GF-D8 (cell line): ENCODE measurements around the gene TTC21A.

Experiments used
- DNase-seq: peaks from one replicate; lab custom pipeline; 2025; lab: John Stamatoyannopoulos, UW

The TTC21A gene

GRCh38 chr3:39137435-39137936, 30.0 kb downstream of the TTC21A start:
- DNase-seq: no peak

DNA sequence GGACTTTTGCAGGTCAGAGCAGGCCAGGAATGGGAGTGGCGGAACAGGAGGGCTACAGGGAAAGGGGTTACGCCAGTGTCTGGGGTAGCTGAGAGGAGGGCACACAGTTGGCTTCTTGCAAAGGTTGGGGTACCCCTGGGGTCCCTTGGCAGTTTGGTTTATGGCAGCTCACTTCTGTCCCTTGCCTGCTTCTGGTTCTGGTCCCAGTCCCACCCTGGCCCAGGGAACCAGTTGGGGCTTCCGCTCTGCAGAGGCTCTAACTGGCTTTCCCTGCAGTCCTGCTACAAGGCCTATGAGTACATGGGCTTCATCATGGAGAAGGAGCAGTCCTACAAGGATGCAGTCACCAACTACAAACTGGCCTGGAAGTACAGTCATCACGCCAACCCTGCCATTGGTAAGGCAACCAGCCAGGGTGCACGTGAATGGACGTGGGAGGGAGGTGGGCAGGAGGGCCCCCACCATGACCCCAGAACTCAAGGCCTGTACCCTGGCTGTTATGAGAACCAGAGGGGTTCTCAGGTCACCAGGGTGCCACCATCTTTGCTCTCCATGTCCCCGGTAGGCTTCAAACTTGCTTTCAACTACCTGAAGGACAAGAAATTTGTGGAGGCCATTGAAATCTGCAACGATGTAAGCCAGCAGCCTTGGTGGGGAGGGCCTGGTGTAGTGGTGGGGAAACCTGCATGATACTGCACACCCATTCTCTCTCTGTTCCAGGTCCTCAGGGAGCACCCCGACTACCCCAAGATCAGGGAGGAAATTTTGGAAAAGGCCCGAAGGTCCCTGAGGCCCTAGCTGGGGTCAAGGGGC, 30.7 kb downstream of the TTC21A start:
- DNase-seq: no peak

DNA sequence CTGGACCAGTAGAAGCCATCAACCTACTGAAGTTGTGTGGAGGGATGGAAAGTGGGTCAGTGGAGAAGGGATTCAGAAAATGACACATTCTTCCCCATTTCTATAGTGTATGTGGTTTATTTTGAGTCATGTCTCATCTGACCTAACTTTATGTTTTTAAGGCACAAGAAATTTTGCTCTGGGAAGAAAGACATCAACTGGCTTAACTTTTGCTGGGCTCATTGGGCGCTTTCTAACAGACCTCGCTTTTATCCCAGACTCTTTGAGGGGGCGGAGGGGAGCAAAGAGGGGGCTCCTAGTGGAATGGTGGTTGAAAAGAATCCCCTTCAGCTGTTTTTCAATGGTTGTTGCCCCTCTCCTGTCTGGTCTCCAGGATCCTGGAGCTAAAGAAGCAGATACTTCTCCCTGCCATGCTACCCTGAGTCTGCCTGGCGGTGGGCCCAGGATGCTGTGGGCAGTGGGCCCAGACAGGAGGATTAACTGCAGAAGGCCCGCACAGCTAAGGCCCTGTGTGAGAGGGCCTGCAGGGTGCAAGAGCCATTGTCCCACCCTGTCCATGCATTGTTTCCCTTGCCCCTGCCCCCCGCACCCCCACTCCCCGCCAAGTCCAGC, 31.4 kb downstream of the TTC21A start:
- no peak for DNase-seq

GRCh38 chr3:39139442-39139841, 32.0 kb downstream of the TTC21A start:
- no peak for DNase-seq

- DNase-seq: no peak
Observed at GRCh38 chr3:39140341-39140971, 33.0 kb downstream of the TTC21A start.

GRCh38 chr3:39141171-39141995, 33.9 kb downstream of the TTC21A start:
- DNase-seq: no peak

DNA sequence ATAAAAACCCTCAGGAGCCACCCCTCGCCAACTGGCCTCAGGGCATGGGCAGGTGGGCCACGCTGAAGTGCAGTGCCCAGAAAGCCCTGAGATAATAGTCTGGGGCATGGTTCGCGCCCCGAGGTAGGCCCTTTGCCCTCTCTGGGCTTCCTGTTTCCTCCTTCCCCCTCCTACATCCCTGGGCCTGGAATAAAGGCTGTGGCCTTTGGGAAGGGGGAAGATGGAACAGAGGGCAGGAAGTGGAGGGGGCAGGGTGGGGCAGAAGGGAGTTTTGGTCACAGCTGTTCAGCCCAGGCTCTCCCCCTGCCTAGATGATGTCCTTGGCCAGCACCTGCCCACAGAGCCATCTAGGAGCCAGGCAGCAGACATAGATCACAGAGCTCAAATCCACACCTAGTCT, 34.6 kb downstream of the TTC21A start:
- no peak for DNase-seq

GRCh38 chr3:39143051-39143885, 35.8 kb downstream of the TTC21A start:
- DNase-seq: no peak

DNA sequence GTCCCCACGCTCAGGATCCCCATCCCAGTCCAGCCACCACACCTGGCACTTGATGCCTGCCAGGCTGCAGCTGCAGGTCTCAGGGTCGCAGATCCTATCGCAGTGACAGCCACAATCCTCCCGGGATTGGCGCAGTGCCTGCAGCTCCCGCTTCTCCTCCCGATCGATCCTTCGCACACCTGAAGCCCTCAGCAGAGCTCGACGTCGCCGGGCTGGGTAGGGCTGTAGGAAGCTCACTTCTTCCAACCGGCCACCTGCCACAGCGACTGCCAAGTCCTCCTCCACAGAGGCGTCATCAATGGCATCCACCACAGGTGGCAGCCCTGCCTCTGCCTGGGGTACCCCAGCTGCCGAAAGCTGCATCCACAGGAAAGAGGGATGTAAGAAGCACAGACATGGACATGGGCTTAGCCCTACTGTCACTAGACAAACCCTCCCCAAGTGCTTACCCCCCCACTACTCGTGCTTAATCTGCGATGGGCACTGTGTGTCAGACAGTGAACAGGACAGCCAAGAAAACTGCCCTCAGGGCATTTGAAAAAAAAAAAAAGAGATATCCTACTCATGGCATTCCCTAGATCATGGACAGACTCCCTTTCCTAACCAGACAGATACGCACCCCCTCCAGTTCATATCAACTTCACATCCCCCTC, 36.7 kb downstream of the TTC21A start:
- DNase-seq: no peak

GRCh38 chr3:39144748-39145380, 37.4 kb downstream of the TTC21A start:
- DNase-seq: no peak

- no peak for DNase-seq
Observed at GRCh38 chr3:39146083-39146501, 38.6 kb downstream of the TTC21A start.

DNA sequence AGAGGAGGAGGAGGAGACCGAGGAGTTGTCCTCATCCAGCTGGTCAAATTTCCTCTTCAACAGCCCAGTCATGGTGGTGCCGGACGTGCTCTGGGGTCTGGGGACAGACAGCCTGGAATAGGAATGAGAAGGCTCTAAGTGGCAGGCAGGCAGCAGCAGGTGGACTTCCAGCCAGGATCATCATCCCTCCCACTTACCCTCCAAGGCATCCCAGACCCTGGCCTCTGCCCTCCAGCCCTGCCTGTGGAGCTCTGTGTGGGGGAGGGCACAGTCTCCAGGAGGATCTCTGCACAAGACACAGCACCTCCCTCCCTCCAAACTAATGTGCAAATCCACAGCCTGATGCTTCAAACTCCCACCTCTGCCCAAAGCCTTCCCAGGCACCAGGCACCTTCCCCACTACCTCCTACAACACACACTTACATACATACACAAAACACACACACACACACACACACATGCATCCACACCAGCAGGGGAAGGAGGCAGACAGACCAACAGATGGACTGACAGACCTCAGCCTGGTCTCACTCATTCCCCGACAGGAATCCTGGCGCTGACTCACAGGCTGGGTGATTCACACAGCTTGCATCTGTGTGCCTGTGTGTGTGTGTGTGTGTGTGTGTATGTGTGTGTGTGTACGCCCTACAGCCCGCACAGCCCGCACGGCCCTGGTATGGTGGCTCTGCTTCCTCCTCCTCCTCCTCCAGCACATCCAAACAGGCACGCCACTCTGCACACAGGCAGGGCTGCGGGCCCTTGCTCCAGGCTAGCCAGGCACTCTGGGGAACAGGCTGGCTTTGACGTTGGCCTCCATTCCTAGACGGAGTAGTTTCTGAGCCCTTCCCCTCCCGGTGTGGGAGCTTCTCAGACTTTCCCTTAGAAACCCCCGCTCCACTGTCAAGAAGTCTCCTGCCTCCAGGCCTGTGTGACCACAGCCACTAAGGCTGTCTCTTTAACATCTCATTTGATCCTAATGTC, 39.4 kb downstream of the TTC21A start:
- peak; percentile 22 for DNase-seq

GRCh38 chr3:39147711-39148434, 40.4 kb downstream of the TTC21A start:
- peak; percentile 58 for DNase-seq

DNA sequence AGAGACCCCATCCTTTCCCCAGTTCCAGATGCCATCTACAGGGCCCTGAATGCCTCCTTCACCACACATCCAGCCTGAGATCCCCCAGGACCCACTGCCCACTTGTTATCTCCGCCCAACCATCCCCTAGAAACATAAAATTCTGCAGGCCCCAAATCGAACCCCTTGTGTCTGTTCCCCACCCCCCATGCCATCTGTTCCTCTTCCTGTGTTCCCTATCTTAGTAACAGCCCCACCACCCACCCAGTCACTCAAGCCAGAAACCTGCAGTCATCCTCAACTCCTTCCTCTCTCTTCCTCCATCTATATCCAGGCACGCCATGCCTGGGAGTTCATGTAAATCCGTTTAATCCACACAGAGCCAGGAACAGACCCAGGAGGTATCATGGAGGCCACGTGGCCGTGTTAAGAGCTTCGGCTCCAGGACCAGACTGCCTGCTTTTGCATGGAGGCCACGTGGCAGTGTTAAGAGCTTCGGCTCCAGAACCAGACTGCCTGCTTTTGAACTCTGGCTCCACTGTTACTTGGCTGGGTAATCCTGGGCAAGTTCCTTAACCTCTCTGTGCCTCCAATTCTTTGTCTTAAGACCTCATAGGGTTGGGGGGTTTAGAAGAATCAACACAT, 41.1 kb downstream of the TTC21A start:
- peak; percentile 32 for DNase-seq

DNA sequence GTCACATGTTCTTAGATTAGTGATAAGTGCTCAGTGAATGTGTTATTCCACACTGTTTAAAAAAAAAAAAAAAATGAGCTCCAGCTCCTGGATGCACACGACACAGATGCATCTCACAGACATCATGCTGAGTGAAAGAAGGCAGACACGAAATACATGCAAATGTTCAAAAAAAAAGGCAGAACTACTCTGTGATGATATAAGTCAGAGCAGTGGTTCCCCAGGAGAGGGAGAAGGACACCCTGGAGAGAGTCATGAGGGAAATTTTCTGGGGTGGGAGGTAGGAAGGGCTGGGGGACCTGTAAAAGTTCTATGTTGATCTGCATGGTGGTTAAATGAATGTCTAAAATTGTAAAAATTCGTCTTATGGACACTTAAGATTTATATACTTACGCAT, 41.6 kb downstream of the TTC21A start:
- no peak for DNase-seq

DNA sequence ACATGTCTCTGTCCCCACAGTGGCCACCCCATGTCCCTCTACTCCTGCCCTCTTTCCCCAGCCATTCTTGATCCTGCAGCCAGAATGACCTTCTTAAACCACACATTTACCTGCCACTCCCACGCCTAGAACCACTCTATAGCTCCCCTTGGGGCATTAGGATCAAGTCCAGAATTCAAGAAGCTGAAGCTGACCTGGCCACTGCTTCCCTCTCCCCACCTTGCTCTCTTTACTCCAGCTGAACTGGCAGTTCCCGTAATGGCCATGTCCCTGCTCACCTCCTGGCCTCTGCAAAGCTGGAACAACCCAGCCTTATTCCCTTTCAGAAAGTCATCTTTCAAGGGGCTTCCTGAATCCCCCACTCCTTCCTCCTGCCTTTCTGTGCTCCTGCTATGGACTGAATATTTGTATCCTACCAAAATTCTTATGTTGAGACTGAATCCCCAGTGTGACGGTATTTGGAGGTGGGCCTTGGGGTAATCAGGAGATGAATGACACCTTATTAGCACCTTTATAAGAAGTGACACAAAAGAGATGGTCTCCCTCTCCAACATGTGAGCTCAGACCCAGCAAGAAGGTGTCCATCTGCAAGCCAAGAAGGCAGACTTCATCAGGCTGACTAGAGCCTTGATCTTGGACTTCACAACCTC, 42.1 kb downstream of the TTC21A start:
- DNase-seq: no peak

- DNase-seq: no peak
Observed at GRCh38 chr3:39150148-39150802, 42.8 kb downstream of the TTC21A start.
